CD4-positive, alpha-beta T cell treated with Interleukin-15 for 1 hour (primary cell): ENCODE results near the gene HBP1.
"Not testable (repeated sequence)": the region's sequence is repeated elsewhere in the genome, so short reads cannot be mapped to it uniquely, and the experiment has no call there.

ENCODE experiments used
- DNase-seq: peaks from one replicate; pipeline ENCODE4 v3.0.0-alpha.2; 2020

Gene HBP1

GRCh38 chr7:107155726-107156125 lies 13.1 kb upstream of the HBP1 start:
- DNase-seq = not testable (repeated sequence)

GRCh38 chr7:107157091-107157490 lies 11.7 kb upstream of the HBP1 start:
- DNase-seq = no peak

GRCh38 chr7:107158028-107158427 lies 10.8 kb upstream of the HBP1 start:
- DNase-seq = no peak

GRCh38 chr7:107160389-107160788 lies 8.4 kb upstream of the HBP1 start:
- no peak for DNase-seq

- DNase-seq = no peak
Observed at GRCh38 chr7:107161415-107161814, 7.4 kb upstream of the HBP1 start.

- no peak for DNase-seq
Observed at GRCh38 chr7:107162475-107162874, 6.3 kb upstream of the HBP1 start.

GRCh38 chr7:107164092-107164491 lies 4.7 kb upstream of the HBP1 start:
- no peak for DNase-seq

GRCh38 chr7:107165341-107165740 lies 3.5 kb upstream of the HBP1 start:
- no peak for DNase-seq

- DNase-seq = no peak
Observed at GRCh38 chr7:107166736-107167426, 1.9 kb upstream of the HBP1 start.

- DNase-seq = no peak
Observed at GRCh38 chr7:107167483-107168232, 1.1 kb upstream of the HBP1 start.

- DNase-seq = peak; percentile 92
Observed at GRCh38 chr7:107169120-107170050, 582 bp downstream of the HBP1 start.

GRCh38 chr7:107170051-107170915 lies 1.5 kb downstream of the HBP1 start:
- no peak for DNase-seq

- DNase-seq = no peak
Observed at GRCh38 chr7:107171496-107171895, 2.7 kb downstream of the HBP1 start.

GRCh38 chr7:107172276-107173032 lies 3.7 kb downstream of the HBP1 start:
- DNase-seq = no peak

GRCh38 chr7:107173191-107173590 lies 4.4 kb downstream of the HBP1 start:
- DNase-seq = no peak

- no peak for DNase-seq
Observed at GRCh38 chr7:107173691-107174406, 5.0 kb downstream of the HBP1 start.

- DNase-seq = no peak
Observed at GRCh38 chr7:107179326-107180164, 10.7 kb downstream of the HBP1 start.

GRCh38 chr7:107180378-107180777 lies 11.6 kb downstream of the HBP1 start:
- DNase-seq = no peak

- DNase-seq = no peak
Observed at GRCh38 chr7:107181172-107181571, 12.4 kb downstream of the HBP1 start.

- no peak for DNase-seq
Observed at GRCh38 chr7:107185716-107186115, 16.9 kb downstream of the HBP1 start.
